SH-SY5Y (cell line): Measurements from ENCODE around the gene CYGB.

Experiments used
- GATA2 ChIP-seq: IDR thresholded peaks from 2 replicates; pipeline ENCODE4 v1.6.1; 2011; ENCODE audit warnings: mild to moderate bottlenecking, low read depth, low read length
- GATA3 ChIP-seq: IDR thresholded peaks from 2 replicates; pipeline ENCODE4 v1.6.1; 2011; ENCODE audit warnings: low read depth, mild to moderate bottlenecking, low read length, moderate library complexity

CYGB gene

GRCh38 chr17:76538941-76539570, 1.5 kb upstream of the CYGB start:
- TF ChIP-seq GATA2 (no peak), GATA3 (no peak)

GRCh38 chr17:76538281-76538931, 897 bp upstream of the CYGB start:
- no peak for TF ChIP-seq GATA2
- TF ChIP-seq GATA3 = no peak

- no peak for TF ChIP-seq GATA3
Observed at GRCh38 chr17:76537288-76537577, 276 bp downstream of the CYGB start.

- TF ChIP-seq GATA2 (no peak), GATA3 (no peak)
Observed at GRCh38 chr17:76536511-76537287, 810 bp downstream of the CYGB start.

- TF ChIP-seq GATA3 = no peak
- TF ChIP-seq GATA2 = no peak
Observed at GRCh38 chr17:76535788-76536510, 1.6 kb downstream of the CYGB start.

GRCh38 chr17:76534831-76535732, 2.4 kb downstream of the CYGB start:
- TF ChIP-seq GATA3 (no peak), GATA2 (no peak)

- TF ChIP-seq GATA2 (no peak), GATA3 (no peak)
Observed at GRCh38 chr17:76532072-76532651, 5.3 kb downstream of the CYGB start.

- TF ChIP-seq GATA3 (no peak), GATA2 (no peak)
Observed at GRCh38 chr17:76531486-76532038, 5.9 kb downstream of the CYGB start.

GRCh38 chr17:76530811-76531485, 6.6 kb downstream of the CYGB start:
- no peak for TF ChIP-seq GATA2
- no peak for TF ChIP-seq GATA3

- TF ChIP-seq GATA2 (no peak), GATA3 (no peak)
Observed at GRCh38 chr17:76530095-76530723, 7.3 kb downstream of the CYGB start.

DNA sequence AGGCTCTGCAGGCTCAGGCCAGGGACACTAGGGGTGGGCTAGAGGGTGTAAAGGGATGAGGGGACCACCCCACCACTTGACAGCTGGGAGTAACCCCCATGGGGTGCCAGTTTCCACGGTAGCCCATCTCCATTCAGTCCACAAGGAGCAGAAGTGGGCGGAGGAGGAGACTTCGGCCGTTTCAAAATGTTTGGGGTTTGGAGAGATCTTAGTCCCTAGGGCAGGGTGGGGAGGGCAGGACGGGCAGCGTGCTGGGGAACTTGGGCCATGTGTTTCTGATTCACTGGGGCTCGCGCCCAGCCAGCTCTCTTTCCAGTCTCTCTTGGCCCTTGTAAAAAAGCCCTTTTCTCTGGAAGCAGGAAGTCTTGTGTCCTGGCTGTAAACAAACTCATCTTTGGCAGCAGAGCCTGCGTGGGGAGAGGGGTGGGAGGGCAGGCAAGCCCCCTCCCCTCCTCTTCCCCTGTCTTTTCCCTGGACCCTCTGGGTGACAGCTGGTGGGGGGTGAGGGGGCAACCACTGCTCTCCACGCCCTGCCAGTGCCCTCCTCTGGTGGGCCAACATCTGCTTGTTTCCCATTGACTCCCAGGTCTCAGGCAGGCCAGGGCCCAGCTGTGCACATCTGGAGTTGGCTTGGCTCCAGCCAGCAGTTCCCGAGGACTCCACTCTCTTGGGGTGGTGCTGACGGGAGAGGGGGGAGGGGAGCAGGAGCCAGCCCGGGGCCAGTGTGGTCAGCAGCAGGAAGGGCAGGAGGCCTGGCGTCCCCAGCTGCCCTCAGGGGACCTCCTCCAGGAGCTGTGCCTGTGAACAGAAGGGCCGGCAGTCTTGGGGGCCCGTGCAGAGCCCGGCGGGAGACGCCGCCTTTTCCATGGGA, 8.1 kb downstream of the CYGB start:
- TF ChIP-seq GATA3 = no peak
- TF ChIP-seq GATA2 = no peak
